Tibial nerve (tissue), 4 donors: ENCODE data around the gene FOXP4. TPM values are rescaled to one million over a fixed set of nuclear protein-coding genes. Genes with fewer than 3 reads are reported as not detected.

Source experiments
- DNase-seq, 2 donors: peaks; one replicate each; pipeline ENCODE4 v3.0.0-alpha.2; 2019; ENCODE audit warnings: low spot score in 2 of 2
- H3K27ac ChIP-seq, 4 donors: fragments of 200-600 bp; sonication (generic) in 3 of 4; one replicate each; pipeline ENCODE4 v1.5.1; 2017 to 2019; ENCODE audit warnings: mild to moderate bottlenecking in 1 of 4
- H3K27me3 ChIP-seq, 2 donors: fragments of 200-600 bp; sonication (generic) in 1 of 2; one replicate each; pipeline versions ENCODE4 v1.5.1 to v1.6.0; 2017 to 2019
- H3K36me3 ChIP-seq, 3 donors: fragments of 200-600 bp; sonication (generic); one replicate each; pipeline ENCODE4 v1.5.1; 2018 to 2019
- H3K4me1 ChIP-seq, 4 donors: fragments of 200-600 bp; sonication (generic) in 3 of 4; one replicate each; pipeline ENCODE4 v1.5.1; 2017 to 2019
- H3K4me3 ChIP-seq, 4 donors: fragments of 200-600 bp; sonication (generic) in 3 of 4; one replicate each; pipeline ENCODE4 v1.5.1; 2017 to 2019; ENCODE audit warnings: mild to moderate bottlenecking in 1 of 4, moderate library complexity in 1 of 4
- H3K9me3 ChIP-seq, 4 donors: fragments of 200-600 bp; sonication (generic) in 3 of 4; one replicate each; pipeline ENCODE4 v1.5.1; 2017 to 2019
- EP300 ChIP-seq, 2 donors: sonication (generic); formaldehyde crosslinking; IDR thresholded peaks; one replicate each; pipeline ENCODE4 v1.6.1; 2017; ENCODE audit warnings: antibody characterized with exemption in 2 of 2, mild to moderate bottlenecking in 1 of 2
- POLR2A ChIP-seq, 2 donors: fragments of 450-650 bp; IDR thresholded peaks; one replicate each; pipeline ENCODE4 v1.6.1; 2017; ENCODE audit warnings: antibody characterized with exemption in 2 of 2, mild to moderate bottlenecking in 2 of 2, moderate library complexity in 2 of 2
- WGBS, 2 donors: methylation state at CpG; one replicate each; pipeline ENCODE4 v1.1.5; 2018; 5-methylcytosine and 5-hydroxymethylcytosine counted together
- total RNA-seq, 4 donors: library from RNA; depleted of rRNA; stranded (reverse); fragments of >200 nt; gene quantifications; one replicate each; pipeline ENCODE4 v1.1.0, GENCODE V29; 2016
- TF ChIP-seq, protein P1 (sequence below), 5 experiments: fragments of 200-600 bp in 3 of 5; fragments of 450-650 bp in 2 of 5; sonication (generic) in 3 of 5; IDR thresholded peaks; one replicate each; pipeline ENCODE4 v1.5.1; 2016 to 2019; ENCODE audit warnings: antibody characterized with exemption in 5 of 5, mild to moderate bottlenecking in 3 of 5, moderate library complexity in 2 of 5

FOXP4 gene
- 10 to 100 TPM; 11.1 to 16.2 (median 14.7) TPM for total RNA-seq

DNA sequence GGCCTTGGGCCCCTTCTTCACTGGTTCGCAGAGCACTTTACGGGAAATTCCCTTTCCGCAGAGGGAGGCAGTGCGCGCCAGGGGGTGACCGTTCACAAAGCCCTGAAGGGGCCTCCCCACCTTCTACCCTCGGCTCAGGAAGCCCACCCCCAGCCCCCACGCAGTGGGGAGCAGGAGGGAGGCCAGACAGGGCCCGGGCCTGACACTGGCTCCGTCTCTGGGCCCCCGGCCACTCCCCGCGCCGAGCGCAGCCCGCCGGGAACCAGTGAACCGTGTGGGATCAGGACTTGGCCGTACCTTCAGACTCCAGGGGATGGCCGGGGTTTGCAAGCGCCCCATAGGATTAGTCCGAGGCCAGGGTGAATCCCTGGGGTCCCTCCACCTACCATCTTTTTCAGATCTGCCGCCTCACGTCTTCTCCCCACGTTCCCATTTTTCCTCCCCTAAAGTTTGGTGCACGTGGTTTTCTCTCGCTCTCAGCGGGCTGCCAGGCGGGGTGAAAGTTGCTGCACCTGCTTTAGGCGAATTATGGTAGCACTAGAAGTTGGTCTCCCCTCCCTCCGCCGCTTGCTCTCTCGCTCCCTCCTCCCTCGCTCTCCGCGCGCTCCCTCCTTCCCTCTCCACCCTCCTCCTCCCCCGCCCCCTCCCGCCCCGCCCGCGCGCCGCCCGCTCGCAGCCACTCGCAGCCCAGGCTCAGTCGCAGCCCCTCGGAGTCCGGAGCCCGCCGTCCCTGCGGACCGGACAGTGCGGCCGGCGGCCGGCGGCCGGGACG is at the start of gene FOXP4:
TSS of gene FOXP4 (plus strand) at position 679 of the 772 bp plus-strand sequence. CDS start 19,380 bp downstream, outside the sequence.
- peak within 1 kb of the TSS; percentile 56 to 91 (median 86) for H3K4me3 ChIP-seq
- peak within 1 kb of the TSS; percentile 77 to 89 (median 78) for H3K27ac ChIP-seq
- TF ChIP-seq, protein P1, sequence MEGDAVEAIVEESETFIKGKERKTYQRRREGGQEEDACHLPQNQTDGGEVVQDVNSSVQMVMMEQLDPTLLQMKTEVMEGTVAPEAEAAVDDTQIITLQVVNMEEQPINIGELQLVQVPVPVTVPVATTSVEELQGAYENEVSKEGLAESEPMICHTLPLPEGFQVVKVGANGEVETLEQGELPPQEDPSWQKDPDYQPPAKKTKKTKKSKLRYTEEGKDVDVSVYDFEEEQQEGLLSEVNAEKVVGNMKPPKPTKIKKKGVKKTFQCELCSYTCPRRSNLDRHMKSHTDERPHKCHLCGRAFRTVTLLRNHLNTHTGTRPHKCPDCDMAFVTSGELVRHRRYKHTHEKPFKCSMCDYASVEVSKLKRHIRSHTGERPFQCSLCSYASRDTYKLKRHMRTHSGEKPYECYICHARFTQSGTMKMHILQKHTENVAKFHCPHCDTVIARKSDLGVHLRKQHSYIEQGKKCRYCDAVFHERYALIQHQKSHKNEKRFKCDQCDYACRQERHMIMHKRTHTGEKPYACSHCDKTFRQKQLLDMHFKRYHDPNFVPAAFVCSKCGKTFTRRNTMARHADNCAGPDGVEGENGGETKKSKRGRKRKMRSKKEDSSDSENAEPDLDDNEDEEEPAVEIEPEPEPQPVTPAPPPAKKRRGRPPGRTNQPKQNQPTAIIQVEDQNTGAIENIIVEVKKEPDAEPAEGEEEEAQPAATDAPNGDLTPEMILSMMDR (IDR thresholded peaks at IDR 0.05) = no peak
- peak in 1 of 2 donors; percentile 66 for TF ChIP-seq EP300 (IDR thresholded peaks at IDR 0.05)
- 0 to 2% methylated on average over 26 to 50 of the region's 61 CpGs for WGBS, 2 donors
- peaks cover 0 to 46% (median 14%) of the 10 kb centered on the region in 4 donors for H3K4me1 ChIP-seq
- peak; percentile 84 to 85 for DNase-seq
- no peaks in the 10 kb centered on the region for H3K9me3 ChIP-seq
- H3K36me3 ChIP-seq = peaks cover 0 to 1% (median 0%) of the 10 kb centered on the region in 3 donors
- no peaks in the 10 kb centered on the region for H3K27me3 ChIP-seq

GRCh38 chr6:41497573-41497972 is 48.6 kb upstream of the FOXP4 start:
- TF ChIP-seq POLR2A (IDR thresholded peaks at IDR 0.05) = no peak
- no peak for TF ChIP-seq EP300 (IDR thresholded peaks at IDR 0.05)
- TF ChIP-seq, protein P1 (IDR thresholded peaks at IDR 0.05) = no peak
- Histone ChIP-seq H3K27me3 (no peaks in the 10 kb centered on the region), H3K36me3 (no peaks in the 10 kb centered on the region), H3K4me3 (no peak overlapping the region), H3K9me3 (no peaks in the 10 kb centered on the region), H3K27ac (no peak overlapping the region), H3K4me1 (peaks cover 0 to 22% (median 3%) of the 10 kb centered on the region in 4 donors)
- no peak for DNase-seq
- 78 to 81% methylated on average over 3 of the region's 3 CpGs for WGBS, 2 donors

- peaks cover 0 to 26% (median 5%) of the 10 kb centered on the region in 4 donors for H3K4me1 ChIP-seq
- no peaks in the 10 kb centered on the region for H3K9me3 ChIP-seq
- no peak overlapping the region for H3K4me3 ChIP-seq
- no peak for TF ChIP-seq POLR2A (IDR thresholded peaks at IDR 0.05)
- TF ChIP-seq, protein P1 (IDR thresholded peaks at IDR 0.05) = no peak
- TF ChIP-seq EP300 (IDR thresholded peaks at IDR 0.05) = no peak
- H3K27ac ChIP-seq = no peak overlapping the region
- 70 to 77% methylated on average over 2 of the region's 2 CpGs for WGBS, 2 donors
- no peaks in the 10 kb centered on the region for H3K36me3 ChIP-seq
- H3K27me3 ChIP-seq = no peaks in the 10 kb centered on the region
- DNase-seq = no peak
Measured at GRCh38 chr6:41497994-41498393, 48.2 kb upstream of the FOXP4 start.

GRCh38 chr6:41498968-41499599 is 47.1 kb upstream of the FOXP4 start:
- H3K27me3 ChIP-seq = no peaks in the 10 kb centered on the region
- no peak overlapping the region for H3K4me3 ChIP-seq
- H3K36me3 ChIP-seq = no peaks in the 10 kb centered on the region
- H3K27ac ChIP-seq = no peak overlapping the region
- TF ChIP-seq EP300 (IDR thresholded peaks at IDR 0.05) = no peak
- H3K9me3 ChIP-seq = no peaks in the 10 kb centered on the region
- WGBS, 2 donors = 84 to 92% methylated on average over 6 of the region's 6 CpGs
- H3K4me1 ChIP-seq = peaks cover 0 to 31% (median 10%) of the 10 kb centered on the region in 4 donors
- DNase-seq = no peak

- Histone ChIP-seq H3K4me1 (peaks cover 0 to 36% (median 17%) of the 10 kb centered on the region in 4 donors), H3K27me3 (no peaks in the 10 kb centered on the region)
- 59 to 61% methylated on average over 3 of the region's 3 CpGs for WGBS, 2 donors
Measured at GRCh38 chr6:41500561-41500960, 45.6 kb upstream of the FOXP4 start.

More at GRCh38 chr6:41500561-41500960, 45.6 kb upstream of the FOXP4 start:
- no peak overlapping the region for H3K4me3 ChIP-seq
- DNase-seq = no peak
- TF ChIP-seq POLR2A (IDR thresholded peaks at IDR 0.05) (no peak), EP300 (IDR thresholded peaks at IDR 0.05) (no peak)
- TF ChIP-seq, protein P1 (IDR thresholded peaks at IDR 0.05) = no peak
- H3K27ac ChIP-seq = no peak overlapping the region
- no peaks in the 10 kb centered on the region for H3K36me3 ChIP-seq
- no peaks in the 10 kb centered on the region for H3K9me3 ChIP-seq
